Ishikawa (cell line): ENCODE results near the gene WWOX.

Source experiments
- CEBPB ChIP-seq: IDR thresholded peaks from 2 replicates; pipeline ENCODE4 v1.6.1; 2012
- CREB1 ChIP-seq: IDR thresholded peaks from 2 replicates; pipeline ENCODE4 v1.6.1; 2012; ENCODE audit warnings: low read depth
- EP300 ChIP-seq: IDR thresholded peaks from 2 replicates; pipeline ENCODE4 v1.6.1; 2012; ENCODE audit warnings: borderline replicate concordance
- MAX ChIP-seq: IDR thresholded peaks from 2 replicates; pipeline ENCODE4 v1.6.1; 2012
- REST ChIP-seq: IDR thresholded peaks from 2 replicates; pipeline ENCODE4 v1.6.1; 2012; ENCODE audit warnings: low read depth, mild to moderate bottlenecking
- USF1 ChIP-seq: IDR thresholded peaks from 2 replicates; pipeline ENCODE4 v1.6.1; 2012
- ZBTB7A ChIP-seq: IDR thresholded peaks from 2 replicates; pipeline ENCODE4 v1.6.1; 2012; ENCODE audit warnings: low read depth

GRCh38 chr16:78551487-78552085 is 452.1 kb downstream of the WWOX start:
- no peak for TF ChIP-seq REST
- TF ChIP-seq ZBTB7A: no peak
- no peak for TF ChIP-seq USF1
- no peak for TF ChIP-seq EP300
- no peak for TF ChIP-seq CEBPB
- no peak for TF ChIP-seq MAX
- TF ChIP-seq CREB1: no peak
